OCI-LY7 (cell line): ENCODE measurements around the gene ACVR1. TPM values are rescaled to one million over a fixed set of nuclear protein-coding genes. Genes with fewer than 3 reads are reported as not detected.

Experiments used
- BruUV-seq: library from RNA; stranded (reverse); fragments of 400-500 nt; replicated peaks from 2 replicates; lab custom pipeline; 2021; lab: Mats Ljungman, UMichigan
- CTCF ChIA-PET: fragments of 300-600 bp; sonication (Branson Sonifier 250); formaldehyde crosslinking; loops from one replicate; lab custom pipeline; 2022; ENCODE audit warnings: antibody characterized with exemption; ENCODE audit not compliant: unreplicated experiment; lab: Charles Lee
- POLR2A ChIA-PET: fragments of 300-600 bp; sonication (Branson Sonifier 250); formaldehyde crosslinking; loops from one replicate; lab custom pipeline; 2022; ENCODE audit warnings: antibody characterized with exemption; lab: Charles Lee
- DNase-seq: peaks from one replicate; pipeline ENCODE4 v3.0.0-alpha.2; 2015; ENCODE audit warnings: low spot score
- H2AFZ ChIP-seq: fragments of 200-600 bp; sonication (generic), shearing (Covaris generic); 2 replicates; pipeline ENCODE4 v1.6.1; 2014; ENCODE audit warnings: mild to moderate bottlenecking, antibody characterized with exemption, low read length, moderate library complexity
- H3K27ac ChIP-seq: fragments of 200-600 bp; sonication (generic); 2 replicates; pipeline ENCODE4 v1.5.1; 2014; ENCODE audit warnings: mixed run types, low read depth, mild to moderate bottlenecking, moderate library complexity, low read length, inconsistent platforms; ENCODE audit not compliant: poor library complexity, severe bottlenecking
- H3K36me3 ChIP-seq: fragments of 200-600 bp; sonication (generic); 2 replicates; pipeline ENCODE4 v1.6.1; 2014; ENCODE audit warnings: mild to moderate bottlenecking, antibody characterized with exemption, low read length, moderate library complexity, mixed read lengths; ENCODE audit not compliant: insufficient read depth
- H3K4me1 ChIP-seq: fragments of 200-600 bp; sonication (generic); 2 replicates; pipeline ENCODE4 v1.5.1; 2014; ENCODE audit warnings: mild to moderate bottlenecking, low read length; ENCODE audit not compliant: insufficient read depth, poor library complexity, severe bottlenecking
- H3K4me2 ChIP-seq: fragments of 200-600 bp; sonication (generic); 2 replicates; pipeline ENCODE4 v1.6.1; 2014; ENCODE audit warnings: mild to moderate bottlenecking, low read length
- H3K4me3 ChIP-seq: fragments of 200-600 bp; sonication (generic); 2 replicates; pipeline ENCODE4 v1.5.1; 2014; ENCODE audit warnings: mild to moderate bottlenecking, low read depth, low read length; ENCODE audit not compliant: poor library complexity, severe bottlenecking
- H3K79me2 ChIP-seq: fragments of 200-600 bp; sonication (generic); 2 replicates; pipeline ENCODE4 v1.6.1; 2016; ENCODE audit warnings: low read depth, mild to moderate bottlenecking, low read length, moderate library complexity, mixed read lengths; ENCODE audit not compliant: insufficient read depth
- H3K9me2 ChIP-seq: fragments of 200-600 bp; sonication (generic); 2 replicates; pipeline ENCODE4 v1.6.1; 2016; ENCODE audit warnings: mild to moderate bottlenecking, low read length, mixed read lengths; ENCODE audit not compliant: insufficient read depth
- H3K9me3 ChIP-seq: fragments of 200-600 bp; sonication (generic); 2 replicates; pipeline ENCODE4 v1.6.1; 2014; ENCODE audit warnings: mild to moderate bottlenecking, mixed run types, low read length, mixed read lengths
- H4K20me1 ChIP-seq: fragments of 200-600 bp; sonication (generic); 2 replicates; pipeline ENCODE4 v1.6.1; 2014; ENCODE audit warnings: mild to moderate bottlenecking, antibody characterized with exemption, low read length, moderate library complexity, mixed read lengths; ENCODE audit not compliant: insufficient read depth
- EZH2phosphoT487 ChIP-seq: fragments of 200-600 bp; sonication (generic); IDR thresholded peaks from 2 replicates; pipeline ENCODE4 v1.6.1; 2018; ENCODE audit warnings: low read depth, borderline replicate concordance, mild to moderate bottlenecking, mixed run types, antibody characterized with exemption, low read length, moderate library complexity, mixed read lengths
- intact Hi-C: fragments of 100-400 bp; cut with micrococcal nuclease; formaldehyde crosslinking; loops from one replicate; pipeline ENCODE4 v1.10.0; 2022; ENCODE audit not compliant: unreplicated experiment
- total RNA-seq, 2 experiments: library from RNA; depleted of rRNA in 1 of 2; stranded (reverse); fragments of >200 nt in 1 of 2; shearing (Covaris generic) in 1 of 2; gene quantifications; 2 replicates each; pipeline ENCODE4 v1.2.3, GENCODE V29; 2014 to 2022
- TF ChIP-seq, protein P1 (sequence below): fragments of 200-600 bp; sonication (generic); conservative IDR thresholded peaks from 2 replicates; pipeline ENCODE4 v1.5.1; 2014; ENCODE audit warnings: mild to moderate bottlenecking, antibody characterized with exemption, low read length, moderate library complexity, mixed read lengths

The ACVR1 gene
- total RNA-seq, 2 experiments from 2014 or later = 0.13 to 3.9 TPM

DNA sequence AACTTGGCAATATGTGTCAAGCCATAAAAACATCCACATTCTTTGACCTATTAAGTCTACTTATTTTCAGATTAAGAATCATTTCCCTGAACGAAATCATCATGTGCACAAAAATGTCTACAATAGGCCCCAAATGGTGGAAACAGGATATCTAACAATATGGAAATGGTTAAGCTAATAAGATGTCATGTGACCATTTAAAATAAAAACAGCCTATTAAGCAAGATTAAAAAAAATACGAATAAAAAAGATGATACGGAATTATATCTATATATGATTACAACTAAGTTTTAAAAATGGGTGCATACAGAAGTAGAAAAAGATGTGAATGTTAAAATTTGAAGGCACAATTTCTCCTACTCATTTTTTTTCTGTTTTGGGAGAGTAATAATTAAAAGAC lies 128.8 kb downstream of the ACVR1 start:
- no peaks in the 10 kb centered on the region for H4K20me1 ChIP-seq
- ChIA-PET CTCF (no interaction called here), POLR2A (interaction anchor here (0.5 to 1.5 kb wide), 2 partner anchors 9 to 146 kb away, joined by 3 to 5 read pairs; no protein-coding TSS in a partner anchor)
- H3K36me3 ChIP-seq = no peaks in the 10 kb centered on the region
- DNase-seq = no peak
- H3K4me1 ChIP-seq = no peaks in the 10 kb centered on the region
- H3K4me3 ChIP-seq = no peak overlapping the region
- H2AFZ ChIP-seq = no peak overlapping the region
- TF ChIP-seq, protein P1, sequence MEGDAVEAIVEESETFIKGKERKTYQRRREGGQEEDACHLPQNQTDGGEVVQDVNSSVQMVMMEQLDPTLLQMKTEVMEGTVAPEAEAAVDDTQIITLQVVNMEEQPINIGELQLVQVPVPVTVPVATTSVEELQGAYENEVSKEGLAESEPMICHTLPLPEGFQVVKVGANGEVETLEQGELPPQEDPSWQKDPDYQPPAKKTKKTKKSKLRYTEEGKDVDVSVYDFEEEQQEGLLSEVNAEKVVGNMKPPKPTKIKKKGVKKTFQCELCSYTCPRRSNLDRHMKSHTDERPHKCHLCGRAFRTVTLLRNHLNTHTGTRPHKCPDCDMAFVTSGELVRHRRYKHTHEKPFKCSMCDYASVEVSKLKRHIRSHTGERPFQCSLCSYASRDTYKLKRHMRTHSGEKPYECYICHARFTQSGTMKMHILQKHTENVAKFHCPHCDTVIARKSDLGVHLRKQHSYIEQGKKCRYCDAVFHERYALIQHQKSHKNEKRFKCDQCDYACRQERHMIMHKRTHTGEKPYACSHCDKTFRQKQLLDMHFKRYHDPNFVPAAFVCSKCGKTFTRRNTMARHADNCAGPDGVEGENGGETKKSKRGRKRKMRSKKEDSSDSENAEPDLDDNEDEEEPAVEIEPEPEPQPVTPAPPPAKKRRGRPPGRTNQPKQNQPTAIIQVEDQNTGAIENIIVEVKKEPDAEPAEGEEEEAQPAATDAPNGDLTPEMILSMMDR = no peak
- TF ChIP-seq EZH2phosphoT487 = no peak
- no peak overlapping the region for H3K27ac ChIP-seq
- intact Hi-C loops = no loop called here
- H3K9me2 ChIP-seq = no peaks in the 10 kb centered on the region
- no peak overlapping the region for H3K4me2 ChIP-seq
- H3K79me2 ChIP-seq = no peaks in the 10 kb centered on the region
- no TSS peak for BruUV-seq
- no peaks in the 10 kb centered on the region for H3K9me3 ChIP-seq

DNA sequence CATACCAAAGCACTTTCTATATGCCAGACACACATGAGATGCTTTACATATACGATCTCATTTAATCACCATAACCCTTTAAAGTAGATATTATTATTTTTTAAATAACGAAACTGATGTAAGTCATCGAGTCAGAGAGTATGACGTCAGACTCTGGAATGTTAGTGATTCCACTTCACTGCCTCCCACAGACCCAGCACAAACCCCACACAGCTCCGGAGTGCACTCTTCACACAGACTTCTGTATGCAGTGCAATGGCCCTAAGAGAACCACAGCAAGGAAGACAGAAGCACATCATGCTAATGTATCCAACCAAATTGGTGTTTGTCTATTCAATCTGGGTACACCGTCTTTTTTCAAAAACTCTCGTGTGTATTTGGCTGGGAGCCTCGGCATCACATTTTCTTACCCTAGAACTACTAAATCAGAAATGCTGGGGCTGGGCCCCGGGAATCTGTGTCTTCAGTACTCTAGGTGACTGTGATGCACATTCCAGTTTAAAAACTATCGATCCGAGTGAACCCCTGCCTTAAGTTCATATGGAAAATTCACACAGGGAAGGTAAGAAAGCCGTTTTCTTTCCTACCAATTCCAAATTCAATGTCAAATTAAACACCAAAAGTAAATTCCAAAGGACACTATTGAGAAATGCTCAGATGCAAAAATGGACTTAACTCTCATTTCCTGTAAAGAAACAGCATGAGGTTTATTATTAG lies 129.7 kb downstream of the ACVR1 start:
- Histone ChIP-seq H4K20me1 (no peaks in the 10 kb centered on the region), H2AFZ (no peak overlapping the region), H3K9me2 (no peaks in the 10 kb centered on the region), H3K36me3 (no peaks in the 10 kb centered on the region), H3K9me3 (no peaks in the 10 kb centered on the region), H3K4me1 (no peaks in the 10 kb centered on the region), H3K79me2 (no peaks in the 10 kb centered on the region), H3K27ac (no peak overlapping the region), H3K4me3 (no peak overlapping the region), H3K4me2 (no peak overlapping the region)
- POLR2A ChIA-PET = no interaction called here
- BruUV-seq = no TSS peak
- TF ChIP-seq, protein P1 = no peak
- TF ChIP-seq EZH2phosphoT487 = no peak
- CTCF ChIA-PET = no interaction called here
- DNase-seq = no peak
- intact Hi-C loops = no loop called here

DNA sequence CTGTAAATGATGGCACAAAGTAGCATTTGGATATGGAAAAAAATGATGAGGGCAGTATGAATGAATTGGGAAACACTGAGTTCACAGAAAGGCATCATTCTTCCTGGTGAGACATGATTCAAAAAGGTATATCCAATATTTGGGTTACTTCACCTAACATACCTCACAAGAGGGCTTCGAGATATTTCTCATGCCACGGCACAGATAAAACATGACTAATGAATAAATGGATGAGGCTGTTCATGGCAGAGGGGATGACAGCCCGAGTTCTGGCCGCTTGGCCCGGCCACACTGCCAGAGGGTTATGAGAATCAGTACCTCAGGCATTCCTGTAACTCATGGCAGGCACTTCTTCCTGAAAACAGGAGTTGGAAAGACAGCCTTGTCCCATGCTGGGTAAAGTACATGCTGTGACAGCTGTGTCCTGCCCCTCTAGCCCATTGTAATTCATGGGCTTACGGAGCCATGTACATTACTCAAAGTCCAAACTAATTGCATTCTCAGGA lies 131.5 kb downstream of the ACVR1 start:
- no peaks in the 10 kb centered on the region for H3K36me3 ChIP-seq
- no peaks in the 10 kb centered on the region for H3K9me3 ChIP-seq
- H3K9me2 ChIP-seq = no peaks in the 10 kb centered on the region
- no peak overlapping the region for H3K27ac ChIP-seq
- CTCF ChIA-PET = no interaction called here
- DNase-seq = no peak
- H3K79me2 ChIP-seq = no peaks in the 10 kb centered on the region
- no peaks in the 10 kb centered on the region for H3K4me1 ChIP-seq
- no peak overlapping the region for H3K4me2 ChIP-seq
- POLR2A ChIA-PET = no interaction called here
- BruUV-seq = no TSS peak
- intact Hi-C loops = no loop called here
- H4K20me1 ChIP-seq = no peaks in the 10 kb centered on the region
- no peak for TF ChIP-seq EZH2phosphoT487
- no peak overlapping the region for H3K4me3 ChIP-seq
- no peak overlapping the region for H2AFZ ChIP-seq
